Neuron (in vitro differentiated cells): ENCODE measurements around the gene FAM110C.
"Not testable (repeated sequence)": the region's sequence is repeated elsewhere in the genome, so short reads cannot be mapped to it uniquely, and the experiment has no call there.

Experiments
- H2AFZ ChIP-seq: one replicate; pipeline ENCODE4 v1.6.1; 2013; ENCODE audit warnings: low read depth, mild to moderate bottlenecking, inconsistent platforms, low read length, moderate library complexity
- H3K27me3 ChIP-seq: one replicate; pipeline ENCODE4 v1.6.1; 2013; ENCODE audit warnings: low read length; ENCODE audit not compliant: insufficient read depth
- H3K36me3 ChIP-seq: one replicate; pipeline ENCODE4 v1.6.1; 2013; ENCODE audit warnings: low read length; ENCODE audit not compliant: insufficient read depth
- H3K4me1 ChIP-seq: one replicate; pipeline ENCODE4 v1.6.1; 2013; ENCODE audit warnings: low read length; ENCODE audit not compliant: insufficient read depth
- H3K4me3 ChIP-seq: 2 replicates; pipeline ENCODE4 v1.5.1; 2013; ENCODE audit warnings: mild to moderate bottlenecking, low read length, moderate library complexity
- H3K9me3 ChIP-seq: one replicate; pipeline ENCODE4 v1.6.1; 2013; ENCODE audit warnings: low read length

Gene FAM110C

GRCh38 chr2:46471-47345 lies at the start of gene FAM110C:
TSS of gene FAM110C (minus strand) at chr2:46505. CDS start at chr2:46385, 120 bp downstream.
- Histone ChIP-seq H3K4me3 (peak within 1 kb of the TSS; percentile 43), H2AFZ (peak within 1 kb of the TSS; percentile 69), H3K36me3 (no peaks in the 10 kb centered on the region), H3K27me3 (peaks cover 48% of the 10 kb centered on the region), H3K9me3 (no peaks in the 10 kb centered on the region), H3K4me1 (peaks cover 9% of the 10 kb centered on the region)

DNA sequence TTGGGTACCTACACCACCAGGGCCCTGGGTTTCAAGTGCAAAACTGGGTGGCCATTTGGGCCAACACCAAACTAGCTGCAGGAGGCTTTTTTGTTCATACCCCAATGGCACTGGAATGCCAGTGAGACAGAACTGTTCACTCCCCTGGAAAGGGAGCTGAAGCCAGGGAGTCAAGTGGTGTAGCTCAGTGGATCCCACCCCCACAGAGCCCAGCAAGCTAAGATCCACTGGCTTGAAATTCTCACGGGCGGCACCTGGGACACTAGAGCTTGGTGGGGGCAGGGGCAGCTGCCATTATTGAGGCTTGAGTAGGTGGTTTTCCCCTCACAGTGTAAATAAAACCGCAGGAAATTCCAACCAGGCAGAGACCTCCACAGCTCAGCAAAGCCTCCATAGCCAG lies 46.0 kb upstream of the FAM110C start:
- Histone ChIP-seq H2AFZ (no peak overlapping the region), H3K27me3 (no peaks in the 10 kb centered on the region), H3K36me3 (no peaks in the 10 kb centered on the region), H3K4me3 (no peak overlapping the region), H3K9me3 (no peaks in the 10 kb centered on the region), H3K4me1 (no peaks in the 10 kb centered on the region)

DNA sequence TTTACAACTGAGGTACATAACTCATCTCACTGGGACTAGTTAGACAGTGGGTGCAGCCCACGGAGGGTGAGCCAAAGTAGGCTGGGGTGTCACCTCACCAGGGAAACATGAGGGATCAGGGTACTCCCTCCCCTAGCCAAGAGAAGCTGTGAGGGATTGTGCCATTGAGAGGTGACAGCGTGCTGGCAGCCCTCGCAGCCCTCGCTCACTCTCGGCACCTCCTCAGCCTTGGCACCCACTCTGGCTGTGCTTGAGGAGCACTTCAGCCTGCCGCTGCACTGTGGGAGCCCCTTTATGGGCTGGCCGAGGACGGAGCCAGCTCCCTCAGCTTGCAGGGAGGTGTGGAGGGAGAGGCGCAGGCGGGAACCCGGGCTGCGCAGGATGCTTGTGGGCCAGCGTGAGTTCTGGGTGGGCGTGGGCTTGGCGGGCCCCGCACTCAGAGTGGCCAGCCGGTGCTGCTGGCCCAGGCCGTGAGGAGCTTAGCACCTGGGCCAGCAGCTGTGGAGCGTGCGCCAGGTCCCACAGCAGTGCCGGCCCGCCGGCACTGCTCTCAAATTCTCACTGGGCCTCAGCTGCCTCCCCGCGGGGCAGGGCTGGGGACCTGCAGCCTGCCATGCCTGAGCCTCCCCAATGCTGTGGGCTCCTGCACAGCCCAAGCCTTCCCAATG lies 44.5 kb upstream of the FAM110C start:
- Histone ChIP-seq H3K27me3 (peaks cover 2% of the 10 kb centered on the region), H3K9me3 (no peaks in the 10 kb centered on the region), H3K36me3 (no peaks in the 10 kb centered on the region), H3K4me3 (no peak overlapping the region), H2AFZ (no peak overlapping the region), H3K4me1 (no peaks in the 10 kb centered on the region)

GRCh38 chr2:85761-86160 lies 39.5 kb upstream of the FAM110C start:
- Histone ChIP-seq H3K4me3 (no peak overlapping the region), H3K4me1 (no peaks in the 10 kb centered on the region), H3K9me3 (no peaks in the 10 kb centered on the region), H3K36me3 (no peaks in the 10 kb centered on the region), H3K27me3 (peaks cover 3% of the 10 kb centered on the region), H2AFZ (no peak overlapping the region)

- no peaks in the 10 kb centered on the region for H3K36me3 ChIP-seq
- peaks cover 3% of the 10 kb centered on the region for H3K27me3 ChIP-seq
- H2AFZ ChIP-seq, result no peak overlapping the region
- H3K9me3 ChIP-seq, result no peaks in the 10 kb centered on the region
- H3K4me1 ChIP-seq, result no peaks in the 10 kb centered on the region
- H3K4me3 ChIP-seq, result no peak overlapping the region
These were observed 37.8 kb upstream of the FAM110C start for GRCh38 chr2:84121-84520.

- Histone ChIP-seq H2AFZ (no peak overlapping the region), H3K36me3 (no peaks in the 10 kb centered on the region), H3K27me3 (peaks cover 3% of the 10 kb centered on the region), H3K4me1 (no peaks in the 10 kb centered on the region), H3K9me3 (no peaks in the 10 kb centered on the region), H3K4me3 (no peak overlapping the region)
These were observed 34.8 kb upstream of the FAM110C start for GRCh38 chr2:80971-81736.

DNA sequence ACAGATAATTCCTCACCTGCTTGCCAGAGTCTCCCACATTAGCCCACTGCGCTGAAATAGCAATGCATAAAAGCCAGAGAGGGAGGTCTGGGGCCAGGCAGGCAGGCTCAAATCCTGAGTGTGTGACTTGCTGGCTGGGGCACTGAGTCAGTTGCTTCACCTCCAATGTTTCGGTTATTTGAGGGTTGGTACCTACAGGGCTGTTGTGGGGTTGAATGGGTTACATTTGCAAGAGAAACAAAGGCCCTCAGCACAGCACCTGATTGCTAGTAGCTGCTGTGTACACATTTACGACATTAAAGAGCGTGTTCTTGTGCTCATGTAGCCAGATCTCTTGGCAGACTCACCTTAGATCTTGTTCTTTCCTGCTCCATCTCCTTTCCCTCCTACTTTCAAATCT lies 34.1 kb upstream of the FAM110C start:
- no peaks in the 10 kb centered on the region for H3K4me1 ChIP-seq
- no peaks in the 10 kb centered on the region for H3K9me3 ChIP-seq

GRCh38 chr2:71309-72035 lies 25.2 kb upstream of the FAM110C start:
- no peak overlapping the region for H2AFZ ChIP-seq
- no peak overlapping the region for H3K4me3 ChIP-seq
- no peaks in the 10 kb centered on the region for H3K9me3 ChIP-seq
- no peaks in the 10 kb centered on the region for H3K27me3 ChIP-seq
- no peaks in the 10 kb centered on the region for H3K36me3 ChIP-seq
- no peaks in the 10 kb centered on the region for H3K4me1 ChIP-seq

More for the DNA sequence above, 34.1 kb upstream of the FAM110C start:
- Histone ChIP-seq H2AFZ (no peak overlapping the region), H3K36me3 (no peaks in the 10 kb centered on the region), H3K4me3 (no peak overlapping the region), H3K27me3 (no peaks in the 10 kb centered on the region)

GRCh38 chr2:69366-70344 lies 23.4 kb upstream of the FAM110C start:
- no peaks in the 10 kb centered on the region for H3K36me3 ChIP-seq
- H2AFZ ChIP-seq, result no peak overlapping the region
- no peaks in the 10 kb centered on the region for H3K4me1 ChIP-seq
- no peaks in the 10 kb centered on the region for H3K9me3 ChIP-seq
- no peaks in the 10 kb centered on the region for H3K27me3 ChIP-seq
- no peak overlapping the region for H3K4me3 ChIP-seq

GRCh38 chr2:68637-69036 lies 22.3 kb upstream of the FAM110C start:
- H3K4me3 ChIP-seq, H3K4me1 ChIP-seq, H3K9me3 ChIP-seq, H2AFZ ChIP-seq, H3K27me3 ChIP-seq, H3K36me3 ChIP-seq: not testable (repeated sequence)

DNA sequence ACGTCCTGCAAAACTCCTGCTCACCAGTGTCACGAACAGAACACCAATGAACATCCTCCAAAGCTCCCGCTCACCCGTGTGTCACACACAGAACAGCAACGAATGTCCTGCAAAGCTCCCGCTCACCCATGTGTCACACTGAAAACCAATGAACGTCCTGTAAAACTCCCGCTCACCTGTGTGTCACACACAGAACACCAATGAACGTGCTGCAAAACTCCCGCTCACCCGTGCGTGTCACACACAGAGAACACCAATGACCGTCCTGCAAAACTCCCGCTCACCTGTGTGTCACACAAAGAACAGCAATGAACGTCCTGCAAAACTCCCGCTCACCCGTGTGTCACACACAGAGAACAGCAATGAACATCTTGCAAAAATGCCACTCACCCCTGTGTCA lies 20.5 kb upstream of the FAM110C start:
- H3K4me3 ChIP-seq, result no peak overlapping the region
- no peaks in the 10 kb centered on the region for H3K27me3 ChIP-seq
- H3K4me1 ChIP-seq, result no peaks in the 10 kb centered on the region
- H3K9me3 ChIP-seq, result no peaks in the 10 kb centered on the region
- H3K36me3 ChIP-seq, result no peaks in the 10 kb centered on the region
- no peak overlapping the region for H2AFZ ChIP-seq

GRCh38 chr2:65121-65520 lies 18.8 kb upstream of the FAM110C start:
- no peak overlapping the region for H3K4me3 ChIP-seq
- H3K9me3 ChIP-seq, result no peaks in the 10 kb centered on the region
- H3K4me1 ChIP-seq, result no peaks in the 10 kb centered on the region
- no peak overlapping the region for H2AFZ ChIP-seq
- no peaks in the 10 kb centered on the region for H3K36me3 ChIP-seq
- H3K27me3 ChIP-seq, result no peaks in the 10 kb centered on the region
